ENCODE measurements around the gene CHD8.

CHD8 gene

DNA sequence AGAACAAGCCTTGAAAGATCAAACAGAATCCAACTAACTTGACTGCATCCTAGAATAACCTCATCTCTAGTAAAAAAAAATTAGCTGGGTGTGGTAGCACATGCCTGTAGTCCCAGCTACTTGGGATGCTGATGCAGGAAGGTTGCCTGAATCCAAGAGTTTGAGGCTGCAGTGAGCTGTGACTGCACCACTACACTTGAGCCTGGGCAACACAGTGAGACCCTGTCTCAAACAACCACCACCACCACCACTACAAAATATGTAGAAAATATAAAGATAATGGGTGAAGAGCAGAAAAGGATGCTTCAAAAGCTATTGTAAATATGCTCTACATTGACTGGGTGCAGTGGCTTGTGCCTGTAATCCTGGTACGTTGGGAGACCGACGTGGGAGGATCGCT lies 99.4 kb downstream of the CHD8 start:
- no peak for DNase-seq

GRCh38 chr14:21352587-21352986 lies 103.3 kb downstream of the CHD8 start:
- no peak for DNase-seq

GRCh38 chr14:21350539-21350938 lies 105.4 kb downstream of the CHD8 start:
- DNase-seq: no peak

DNA sequence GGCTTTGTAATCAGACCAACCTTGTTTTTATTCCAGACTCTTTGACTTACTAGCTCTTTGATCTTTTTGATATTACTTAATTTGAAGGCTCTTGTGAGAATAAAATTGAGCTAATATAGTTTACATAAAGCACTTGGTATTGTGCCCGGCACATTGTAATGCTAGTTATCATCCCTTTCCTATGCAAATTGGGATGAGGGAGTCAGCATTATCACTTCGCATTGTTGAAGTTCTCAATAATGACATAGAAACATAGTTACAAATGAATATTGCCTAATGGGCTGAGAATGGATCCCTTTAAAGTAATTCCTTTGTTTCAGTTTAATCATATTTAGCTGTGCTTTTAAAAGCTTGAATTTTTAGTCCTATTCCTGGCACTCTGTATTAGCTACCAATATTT lies 108.7 kb downstream of the CHD8 start:
- DNase-seq: no peak

GRCh38 chr14:21346532-21347135 lies 109.3 kb downstream of the CHD8 start:
- DNase-seq: no peak

DNA sequence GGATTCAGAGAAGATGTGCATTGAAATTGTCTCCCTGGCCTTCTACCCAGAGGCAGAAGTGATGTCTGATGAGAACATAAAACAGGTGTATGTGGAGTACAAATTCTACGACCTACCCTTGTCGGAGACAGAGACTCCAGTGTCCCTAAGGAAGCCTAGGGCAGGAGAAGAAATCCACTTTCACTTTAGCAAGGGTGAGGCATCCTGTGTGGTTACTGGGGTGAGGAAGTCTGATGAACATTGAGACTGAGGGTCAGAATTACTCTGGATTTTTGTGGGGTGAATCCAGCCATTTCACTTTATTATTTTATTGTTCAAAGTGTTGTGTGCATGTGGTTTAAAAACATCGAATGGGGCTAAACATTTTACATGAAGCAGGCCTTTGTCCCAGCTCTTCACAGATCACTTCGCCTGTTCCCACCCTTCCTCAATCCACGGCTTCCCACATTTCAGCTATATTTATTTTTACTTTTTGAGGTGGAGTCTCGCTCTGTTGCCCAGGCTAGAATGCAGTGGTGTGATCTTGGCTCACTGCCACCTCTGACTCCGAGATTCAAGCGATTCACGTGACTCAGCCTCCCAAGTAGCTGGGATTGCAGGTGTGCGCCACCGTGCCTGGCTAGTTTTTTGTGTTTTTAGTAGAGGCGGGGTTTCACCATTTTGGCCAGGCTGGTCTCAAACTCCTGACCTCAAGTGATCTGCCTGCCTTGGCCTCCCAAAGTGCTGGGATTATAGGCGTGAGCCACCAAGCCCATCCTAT lies 112.7 kb downstream of the CHD8 start:
- no peak for DNase-seq
